ENCODE results near the gene FBXL19.
A peak's percentile ranks its signal among the peaks of the same experiment; 100 is the strongest.

Gene FBXL19

DNA sequence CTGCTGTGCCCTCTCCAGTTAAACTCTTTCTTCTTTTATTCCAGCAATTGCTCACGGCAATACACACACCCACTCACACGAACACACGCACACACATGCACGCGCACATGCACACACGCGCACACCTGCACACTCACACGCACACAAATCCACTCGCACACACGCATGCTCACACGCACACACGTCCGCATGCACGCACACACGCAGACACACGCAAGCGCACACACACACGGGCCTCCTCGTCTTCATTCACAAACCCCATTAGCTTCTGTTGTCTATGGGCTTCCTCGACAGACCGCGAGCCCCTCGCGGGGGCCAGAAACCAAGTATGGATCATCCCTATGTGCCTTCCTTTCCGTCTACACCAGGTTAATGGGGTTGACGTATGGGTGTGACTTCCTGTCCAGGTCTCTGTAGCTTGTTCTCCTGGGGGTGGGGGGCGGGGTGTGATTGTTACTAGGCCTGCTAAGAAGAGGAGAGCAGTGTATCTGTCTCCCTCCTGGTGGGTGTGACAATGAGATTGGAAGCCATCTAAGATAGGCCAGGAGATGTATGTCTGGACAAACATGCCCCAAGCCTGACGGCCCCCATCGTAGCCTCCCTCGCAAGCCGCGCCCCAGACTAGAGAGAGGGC is 27.6 kb upstream of the FBXL19 start:
- DNase-seq, result no peak

DNA sequence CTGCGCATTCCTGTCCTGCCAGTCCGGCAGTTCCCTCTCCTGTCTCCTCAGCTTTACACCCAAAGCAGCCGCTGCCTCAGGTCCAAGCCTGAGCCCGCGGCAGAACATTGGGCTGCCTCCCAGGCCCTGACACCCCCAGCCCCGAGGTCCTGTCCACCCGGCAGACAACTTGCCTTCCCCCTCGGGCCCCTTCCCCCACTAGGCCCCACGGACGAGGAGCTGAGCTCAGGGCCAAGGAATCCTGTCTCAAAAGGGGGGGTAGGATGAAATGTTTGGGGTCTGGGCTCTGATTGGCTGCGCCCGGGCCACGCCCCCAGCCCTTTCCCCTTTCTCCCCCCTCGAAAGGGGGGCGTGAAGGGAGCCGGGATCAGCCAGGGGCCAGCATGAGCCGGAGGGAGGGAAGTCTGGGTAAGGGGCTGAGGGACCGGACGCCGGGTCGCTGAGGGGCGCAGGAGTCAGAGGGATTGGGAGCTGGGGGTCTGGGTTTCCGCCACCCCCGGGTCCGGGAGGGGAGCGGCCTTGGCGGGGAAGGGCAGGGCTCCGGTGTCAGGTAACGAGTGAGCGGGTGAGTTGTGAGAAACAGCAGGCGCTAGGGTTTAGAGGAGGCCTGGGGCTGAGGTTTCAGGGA is 27.0 kb upstream of the FBXL19 start, which contains the start of gene CTF1:
Gene CTF1, plus strand, starts transcription at position 354 of the 628 bp plus-strand sequence. Its CDS starts 30 bp downstream, at position 384.
- no peak for DNase-seq

GRCh38 chr16:30896889-30897733 is 26.3 kb upstream of the FBXL19 start:
- DNase-seq, result peak; percentile 92

GRCh38 chr16:30899794-30900193 is 23.6 kb upstream of the FBXL19 start:
- no peak for DNase-seq

DNA sequence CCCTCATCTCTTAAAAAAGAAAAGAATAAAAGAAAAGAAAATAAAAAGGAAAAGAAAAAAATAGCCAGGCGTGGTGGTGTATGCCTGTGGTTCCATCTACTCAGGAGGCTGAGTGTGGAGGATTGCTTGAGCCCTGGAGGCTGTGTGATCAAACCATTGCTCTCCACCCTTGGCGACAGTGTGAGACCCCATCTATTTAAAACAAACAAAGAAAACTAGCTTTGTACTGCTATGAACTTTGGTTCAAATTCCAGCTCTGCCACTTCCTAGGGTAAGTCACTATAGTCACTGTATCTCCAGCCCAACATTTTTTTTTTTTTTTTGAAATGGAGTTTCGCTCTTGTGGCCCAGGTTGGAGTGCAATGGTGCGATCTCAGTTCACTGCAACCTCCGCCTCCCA is 22.8 kb upstream of the FBXL19 start:
- no peak for DNase-seq

DNA sequence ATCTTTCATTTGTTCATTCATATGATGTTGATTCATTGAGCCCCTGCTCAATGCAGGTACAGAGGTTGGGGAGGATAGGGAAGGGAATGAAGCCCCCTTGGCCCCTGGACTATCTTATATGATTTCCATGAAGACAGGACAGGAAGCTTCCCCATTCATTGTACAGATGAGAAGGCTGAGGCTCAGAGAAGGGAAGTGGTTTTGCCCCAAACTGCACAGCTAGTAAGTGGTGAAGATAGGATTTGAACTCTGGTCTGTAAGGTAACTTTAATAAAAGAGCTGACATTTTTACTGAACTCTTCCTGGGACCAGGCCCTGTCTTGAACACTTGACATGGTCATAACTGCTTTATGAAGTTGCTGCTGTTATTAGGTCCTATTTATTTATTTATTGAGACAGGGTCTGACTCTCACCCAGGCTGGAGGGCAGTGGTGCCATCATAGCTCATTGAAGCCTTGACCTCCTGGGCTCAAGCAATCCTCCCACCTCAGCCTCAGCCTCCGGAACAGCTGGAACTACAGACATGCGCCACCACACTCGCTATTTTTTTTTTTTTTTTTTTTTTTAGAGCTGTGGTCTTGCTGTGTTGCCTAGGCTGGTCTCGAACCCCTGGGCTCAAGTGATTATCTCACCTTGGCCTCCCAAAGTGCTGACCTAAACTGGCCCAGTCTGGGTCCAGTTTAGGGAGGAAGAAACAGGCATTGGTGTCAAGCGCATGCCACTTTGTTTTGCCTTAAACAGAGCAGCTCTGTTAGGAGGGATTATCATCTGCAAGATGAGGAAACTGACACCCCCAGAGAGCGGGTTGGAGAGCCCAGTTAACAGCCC is 22.0 kb upstream of the FBXL19 start:
- DNase-seq, result no peak

- peak; percentile 83 for DNase-seq
Observed at GRCh38 chr16:30902029-30902972, 21.1 kb upstream of the FBXL19 start.

DNA sequence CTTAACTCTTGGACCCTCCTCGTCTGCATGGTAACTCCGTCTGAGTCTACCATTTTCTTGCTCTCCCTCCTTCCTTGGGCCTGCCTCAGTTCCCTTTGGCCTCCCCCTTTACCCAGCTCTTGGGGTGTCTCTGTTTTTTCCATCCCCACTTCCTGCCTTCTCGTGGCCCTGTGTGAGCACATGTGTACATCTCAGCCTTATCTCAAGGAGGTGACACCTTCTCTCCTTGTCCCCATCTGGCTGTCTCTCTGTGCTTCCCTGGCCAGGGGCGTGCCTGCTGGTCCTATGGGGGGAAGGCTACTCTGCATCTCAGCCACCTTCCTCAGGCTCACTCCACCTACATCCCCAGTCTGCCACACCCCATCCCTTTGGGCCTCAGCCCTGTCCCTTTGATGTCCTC is 20.4 kb upstream of the FBXL19 start:
- DNase-seq, result no peak

GRCh38 chr16:30903596-30903995 is 19.8 kb upstream of the FBXL19 start:
- DNase-seq, result no peak

DNA sequence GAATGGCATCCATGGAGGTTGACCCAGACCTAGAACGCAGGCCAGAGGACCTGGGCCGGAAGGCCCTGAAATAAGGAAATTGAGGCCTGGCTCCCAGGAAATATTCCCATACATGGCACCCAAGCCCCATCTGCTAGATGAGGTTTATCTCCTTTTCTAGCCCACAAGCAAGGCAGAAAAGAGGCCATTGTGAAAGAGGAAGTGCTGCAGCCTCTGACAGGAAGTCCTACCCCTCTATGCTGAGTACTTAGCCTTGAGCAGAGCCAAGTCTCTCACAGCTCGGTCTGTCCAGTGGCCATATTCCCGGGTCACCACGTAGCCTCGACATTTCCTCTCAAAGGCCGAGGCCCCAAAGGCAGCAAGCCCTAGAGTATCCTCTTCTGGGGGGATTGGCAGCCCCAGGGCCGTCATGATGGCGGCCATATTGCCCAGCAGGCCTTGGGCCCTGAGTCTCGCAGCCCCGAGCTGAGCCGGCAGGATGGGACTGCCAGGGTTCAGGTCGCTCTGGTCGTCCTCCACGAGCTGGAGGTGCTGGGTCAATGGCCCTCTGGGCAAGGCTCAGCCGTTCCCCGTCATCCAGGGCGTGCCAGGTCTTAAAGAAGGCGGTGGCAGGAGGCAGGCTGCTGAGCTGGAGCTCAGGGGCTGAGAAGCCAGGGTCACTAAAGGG is 19.1 kb upstream of the FBXL19 start:
- DNase-seq, result no peak

DNA sequence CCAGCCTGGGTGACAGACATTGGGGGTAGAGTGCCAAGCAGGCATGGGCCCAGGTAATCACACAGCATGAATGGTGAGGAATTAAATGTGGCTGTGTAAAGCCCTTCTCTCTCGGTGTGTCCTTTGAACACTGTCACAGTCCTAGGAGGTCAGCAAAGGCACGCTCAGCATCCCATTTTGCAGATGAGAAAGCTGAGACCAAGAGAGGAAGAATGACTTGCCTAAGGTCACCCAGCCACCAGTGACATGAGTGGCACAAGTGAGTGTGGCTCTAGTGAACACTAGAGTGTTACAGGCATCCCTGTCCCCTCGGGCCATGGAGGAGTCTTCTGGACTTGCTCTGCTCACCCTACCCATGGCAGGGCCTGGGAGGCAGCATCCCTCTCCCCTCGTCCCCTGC is 16.3 kb upstream of the FBXL19 start:
- DNase-seq, result no peak

GRCh38 chr16:30910427-30911029 is 12.8 kb upstream of the FBXL19 start:
- no peak for DNase-seq

GRCh38 chr16:30912794-30913412 is 10.5 kb upstream of the FBXL19 start:
- DNase-seq, result no peak

- no peak for DNase-seq
Observed at GRCh38 chr16:30914830-30915229, 8.5 kb upstream of the FBXL19 start.

GRCh38 chr16:30918614-30919013 is 4.8 kb upstream of the FBXL19 start:
- DNase-seq, result no peak

DNA sequence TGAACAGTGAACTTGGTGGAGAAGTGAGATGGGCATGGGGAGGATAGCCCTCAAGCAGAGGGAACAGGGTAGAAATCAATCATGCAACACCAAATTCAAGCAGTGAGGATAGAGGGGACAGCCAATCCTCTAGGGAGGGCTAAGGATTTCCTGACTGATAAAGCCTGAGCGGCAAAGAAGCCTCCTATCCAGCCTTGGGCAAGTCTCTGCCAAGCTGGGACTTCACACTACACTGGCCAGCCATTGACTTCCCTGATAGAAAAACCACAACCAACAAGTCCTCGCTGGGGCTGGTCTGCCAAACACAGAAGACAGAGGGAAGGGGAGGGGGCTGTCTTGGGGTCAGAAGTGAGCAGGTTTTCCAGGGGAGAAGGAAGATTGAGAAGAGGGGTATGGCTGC is 2.5 kb upstream of the FBXL19 start:
- no peak for DNase-seq

- DNase-seq, result no peak
Observed at GRCh38 chr16:30921459-30921747, 2.0 kb upstream of the FBXL19 start.

DNA sequence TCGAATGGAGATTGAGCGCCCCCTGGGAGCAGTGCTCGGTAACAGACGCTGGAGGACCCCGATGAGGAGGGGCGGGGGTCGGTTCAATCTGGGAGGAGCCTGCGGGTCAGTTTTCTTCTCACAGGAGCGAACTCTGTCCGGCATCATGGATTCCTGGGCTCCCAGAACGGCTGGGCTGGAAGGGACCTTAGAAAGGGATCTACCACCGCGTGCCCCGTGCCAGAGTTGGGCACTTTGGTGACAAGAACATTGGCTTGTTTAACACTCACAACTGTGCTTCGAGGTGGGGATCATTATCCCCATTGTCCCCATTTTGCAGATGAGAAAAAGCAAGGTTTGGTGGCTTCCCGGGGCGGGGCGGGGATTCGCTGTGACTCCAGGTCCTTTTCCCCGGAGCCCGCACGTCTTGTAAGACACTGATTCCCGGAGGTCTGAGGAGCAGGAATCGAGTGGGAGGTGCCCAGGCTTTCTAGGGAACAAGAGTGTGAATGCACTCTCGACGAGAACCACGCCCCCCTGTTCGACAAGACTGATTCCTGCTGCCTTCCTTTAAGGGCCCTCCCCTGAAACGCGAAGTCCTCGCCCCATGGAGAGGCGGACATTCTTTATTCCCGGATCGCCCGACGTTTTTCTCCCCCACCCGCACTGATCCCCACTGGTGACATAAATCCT is 1.5 kb upstream of the FBXL19 start:
- DNase-seq, result peak; percentile 88

DNA sequence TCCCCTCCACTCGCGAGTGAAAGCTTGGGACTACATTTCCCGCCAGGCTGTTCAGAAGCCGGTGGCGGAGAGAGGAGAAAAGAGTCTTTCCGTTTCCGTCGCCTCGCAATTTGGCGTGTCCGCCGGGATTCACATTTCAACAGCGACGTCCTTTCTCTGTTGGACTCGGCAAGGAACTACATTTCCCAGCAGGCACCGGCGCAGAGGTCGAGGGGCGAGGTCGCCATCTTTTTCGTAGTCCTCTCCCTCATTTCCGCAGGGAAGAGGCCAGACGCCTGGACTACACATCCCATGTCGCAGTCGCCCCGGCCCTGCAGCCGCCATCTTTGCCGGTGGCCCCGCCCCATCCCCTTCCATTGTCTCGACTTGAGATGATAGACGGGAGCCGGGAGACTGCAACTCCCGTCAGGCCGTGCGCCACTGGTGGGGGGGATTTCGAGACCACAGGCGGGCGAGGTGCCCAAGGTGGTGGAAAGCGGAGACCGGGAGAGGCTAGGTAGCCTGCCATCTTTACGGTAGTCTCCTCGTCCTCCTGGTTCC is 882 bp upstream of the FBXL19 start:
- DNase-seq, result peak; percentile 100
